AG08396 (cell line): ENCODE data around the gene ERFL.

Experiments
- DNase-seq: peaks from one replicate; pipeline ENCODE4 v3.0.0; 2012; ENCODE audit warnings: low spot score, mixed read lengths

Gene ERFL

GRCh38 chr19:41928221-41928683, at the start of gene ERFL:
TSS of gene ERFL (minus strand) at chr19:41928449. CDS start at chr19:41912919, 15,530 bp downstream.
- DNase-seq: no peak

GRCh38 chr19:41977916-41978315, 49.7 kb upstream of the ERFL start:
- no peak for DNase-seq

GRCh38 chr19:41974652-41975051, 46.4 kb upstream of the ERFL start:
- DNase-seq: no peak

- DNase-seq: no peak
These were observed 43.1 kb upstream of the ERFL start for GRCh38 chr19:41971363-41971762.

- no peak for DNase-seq
These were observed 41.7 kb upstream of the ERFL start for GRCh38 chr19:41969772-41970458.

GRCh38 chr19:41968751-41969595, 40.7 kb upstream of the ERFL start:
- DNase-seq: no peak

GRCh38 chr19:41967054-41967783, 39.0 kb upstream of the ERFL start:
- no peak for DNase-seq

GRCh38 chr19:41965106-41965505, 36.9 kb upstream of the ERFL start:
- no peak for DNase-seq

GRCh38 chr19:41960973-41961372, 32.7 kb upstream of the ERFL start:
- no peak for DNase-seq

GRCh38 chr19:41959056-41960053, 31.1 kb upstream of the ERFL start, which contains the start of gene RABAC1:
TSS of gene RABAC1 (minus strand) at chr19:41959321. CDS start at chr19:41959292, 29 bp downstream.
- DNase-seq: peak; percentile 97

- DNase-seq: peak; percentile 91
These were observed 30.3 kb upstream of the ERFL start for GRCh38 chr19:41958367-41959055.

GRCh38 chr19:41957838-41958366, 29.7 kb upstream of the ERFL start:
- DNase-seq: peak; percentile 93

- DNase-seq: no peak
These were observed 29.1 kb upstream of the ERFL start for GRCh38 chr19:41957161-41957837.

GRCh38 chr19:41956621-41957020, 28.4 kb upstream of the ERFL start:
- no peak for DNase-seq

GRCh38 chr19:41955521-41955920, 27.3 kb upstream of the ERFL start:
- DNase-seq: no peak

GRCh38 chr19:41951686-41952172, 23.5 kb upstream of the ERFL start:
- DNase-seq: peak; percentile 88

- no peak for DNase-seq
These were observed 18.8 kb upstream of the ERFL start for GRCh38 chr19:41947091-41947490.

GRCh38 chr19:41945135-41945766, 17.0 kb upstream of the ERFL start:
- DNase-seq: no peak

GRCh38 chr19:41944336-41944735, 16.1 kb upstream of the ERFL start:
- no peak for DNase-seq
